ENCODE measurements around the gene LRRC74A.

LRRC74A gene

DNA sequence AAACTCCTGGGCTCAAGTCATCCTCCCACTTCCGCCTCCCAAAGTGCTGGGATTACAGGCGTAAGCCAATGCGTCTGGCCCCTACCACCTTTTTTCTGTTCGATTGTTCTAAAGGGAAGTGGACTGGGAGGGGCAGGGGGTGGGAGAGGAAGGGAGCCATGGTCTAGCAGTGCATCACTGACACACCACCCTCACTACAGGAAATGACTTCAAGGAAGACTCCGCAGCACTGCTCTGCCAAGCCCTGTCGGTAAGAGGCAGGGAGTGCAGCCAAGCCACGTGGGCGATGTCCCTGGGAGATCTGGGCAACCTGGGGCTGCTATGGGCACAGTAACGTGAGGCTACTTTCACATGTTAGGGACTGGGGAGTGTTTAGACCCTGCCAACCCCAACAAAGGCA lies 18.0 kb downstream of the LRRC74A start:
- DNase-seq (ENCODE audit: insufficient read length, low spot score), result peak; percentile 31

DNA sequence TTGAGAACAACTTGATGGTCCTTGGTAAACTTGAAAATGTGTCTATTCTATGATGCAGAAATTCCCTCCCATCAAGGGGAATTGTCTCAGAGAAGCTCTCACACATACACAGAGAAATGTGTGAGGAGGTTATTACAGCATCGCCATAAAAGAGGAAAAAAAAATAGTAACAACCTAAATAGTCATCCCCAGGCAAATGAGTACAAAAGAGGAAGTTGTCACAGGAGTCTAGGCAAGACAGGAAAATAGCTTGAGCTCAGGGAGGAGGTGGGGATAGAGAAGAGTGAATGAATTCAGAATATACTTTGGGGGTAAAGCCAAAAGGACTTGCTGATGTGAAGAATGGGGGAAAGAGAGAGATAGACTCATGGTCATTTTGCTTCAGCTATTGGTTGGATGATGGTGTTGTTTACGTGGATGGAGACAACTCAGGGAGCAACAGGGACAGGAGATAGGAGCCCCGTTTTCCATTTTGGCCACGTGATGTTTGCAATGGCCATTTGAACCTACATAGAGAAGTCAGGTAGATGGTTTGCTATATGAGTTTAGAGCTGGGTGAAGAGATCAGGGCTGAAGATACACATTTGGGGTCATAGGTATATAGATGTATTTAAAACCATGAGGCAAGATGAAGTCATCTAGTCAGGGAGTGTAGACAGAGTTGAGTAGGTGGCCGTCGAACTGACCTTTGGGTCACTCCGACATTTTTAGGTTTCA lies 20.3 kb downstream of the LRRC74A start:
- no peak for DNase-seq (ENCODE audit: insufficient read length, low spot score)
- FAIRE-seq, result peak; percentile 72

More for the DNA sequence above, 18.0 kb downstream of the LRRC74A start:
- FAIRE-seq, result peak; percentile 48

DNA sequence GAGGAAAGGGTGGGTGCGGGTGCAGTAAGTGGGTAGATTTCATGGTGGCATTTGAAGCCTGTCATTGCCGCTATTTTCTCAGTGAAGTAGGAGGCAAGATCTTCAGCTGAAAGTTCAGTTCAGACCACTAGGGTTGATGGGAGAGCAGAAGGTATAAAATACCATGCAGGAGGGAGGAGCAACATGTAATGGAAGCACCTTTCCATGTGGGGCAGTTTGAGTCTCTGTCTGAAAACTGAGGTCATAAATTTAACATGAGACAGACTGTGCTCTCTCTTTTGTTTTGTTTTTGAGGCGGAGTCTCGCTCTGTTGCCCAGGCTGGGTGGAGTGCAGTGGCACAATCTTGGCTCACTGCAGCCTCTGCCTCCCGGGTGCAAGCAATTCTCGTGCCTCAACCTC lies 22.7 kb downstream of the LRRC74A start:
- FAIRE-seq (peak; percentile 66), DNase-seq (ENCODE audit: insufficient read length, low spot score) (no peak)

DNA sequence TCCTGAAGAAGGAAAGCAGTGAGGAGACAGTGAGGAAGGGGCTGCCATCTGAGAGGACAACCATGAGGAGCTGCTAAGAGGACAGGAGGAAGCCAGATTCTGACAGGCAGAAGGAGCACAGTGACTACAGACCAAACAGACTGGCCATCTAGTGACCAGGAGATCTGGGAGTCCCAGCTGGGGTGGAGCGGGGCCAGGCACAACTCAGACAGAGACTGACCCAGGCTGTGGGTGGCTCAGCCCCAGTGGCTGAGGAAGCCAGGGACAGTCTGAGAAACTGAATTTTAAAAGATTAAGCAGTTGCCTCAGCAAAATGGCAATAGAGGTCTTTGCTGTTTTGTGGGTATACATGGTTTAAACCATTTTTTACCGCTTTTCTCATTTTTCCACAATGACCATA lies 28.9 kb downstream of the LRRC74A start:
- no peak for FAIRE-seq

DNA sequence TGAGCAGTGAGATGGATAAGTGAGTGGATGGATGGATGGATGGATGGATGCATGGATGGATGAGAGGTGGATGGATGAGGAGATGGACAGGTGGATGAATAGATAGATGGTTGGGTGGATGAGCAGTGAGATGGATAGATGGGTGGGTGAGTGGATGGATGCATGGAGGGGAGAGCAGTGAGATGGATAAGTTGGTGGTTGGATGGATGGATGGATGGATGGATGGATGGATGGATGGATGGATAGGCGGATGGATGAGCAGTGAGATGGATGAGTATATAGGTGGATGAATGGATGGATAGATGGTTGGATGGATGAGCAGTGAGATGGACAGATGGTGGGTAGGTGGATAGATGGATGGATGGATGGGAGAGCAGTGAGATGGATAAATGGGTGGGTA lies 30.6 kb downstream of the LRRC74A start:
- FAIRE-seq, result peak; percentile 72

More for the DNA sequence above, 28.9 kb downstream of the LRRC74A start:
- DNase-seq (ENCODE audit: insufficient read length, low spot score), result no peak

DNA sequence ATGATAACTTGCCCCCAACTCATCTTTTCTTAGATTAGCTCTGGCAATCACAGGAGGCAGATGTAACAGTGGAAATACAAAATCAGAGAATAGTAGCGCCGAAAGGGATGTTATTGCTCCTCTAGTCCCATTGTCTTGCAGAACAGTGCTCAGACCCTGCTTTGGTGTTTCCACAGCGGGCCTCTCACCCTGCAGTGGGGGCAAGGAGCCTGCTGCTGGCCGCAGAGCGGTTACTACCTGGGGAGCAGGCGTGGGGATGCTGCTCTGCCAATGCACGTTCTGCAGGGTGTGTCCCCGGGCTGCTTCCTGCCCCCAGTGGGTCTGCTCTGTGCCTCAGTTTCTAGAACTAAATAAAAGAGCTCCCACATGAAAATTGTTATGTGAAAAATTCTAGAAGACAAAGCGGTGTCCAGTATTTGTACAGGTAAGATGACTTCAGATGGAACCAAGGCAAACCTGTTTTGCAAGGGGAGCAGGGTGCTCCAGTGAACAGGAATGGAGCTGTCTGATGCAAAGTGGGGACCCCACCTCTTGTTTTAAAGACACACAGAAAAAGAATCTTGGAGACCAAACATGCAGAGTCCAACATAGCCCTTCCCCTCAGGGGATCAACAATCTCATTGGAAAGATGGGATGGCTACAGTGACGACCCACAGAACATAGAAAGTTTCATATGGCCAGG lies 35.5 kb downstream of the LRRC74A start:
- no peak for DNase-seq (ENCODE audit: insufficient read length, low spot score)
- FAIRE-seq, result peak; percentile 33

More for the DNA sequence above, 30.6 kb downstream of the LRRC74A start:
- no peak for DNase-seq (ENCODE audit: insufficient read length, low spot score)

DNA sequence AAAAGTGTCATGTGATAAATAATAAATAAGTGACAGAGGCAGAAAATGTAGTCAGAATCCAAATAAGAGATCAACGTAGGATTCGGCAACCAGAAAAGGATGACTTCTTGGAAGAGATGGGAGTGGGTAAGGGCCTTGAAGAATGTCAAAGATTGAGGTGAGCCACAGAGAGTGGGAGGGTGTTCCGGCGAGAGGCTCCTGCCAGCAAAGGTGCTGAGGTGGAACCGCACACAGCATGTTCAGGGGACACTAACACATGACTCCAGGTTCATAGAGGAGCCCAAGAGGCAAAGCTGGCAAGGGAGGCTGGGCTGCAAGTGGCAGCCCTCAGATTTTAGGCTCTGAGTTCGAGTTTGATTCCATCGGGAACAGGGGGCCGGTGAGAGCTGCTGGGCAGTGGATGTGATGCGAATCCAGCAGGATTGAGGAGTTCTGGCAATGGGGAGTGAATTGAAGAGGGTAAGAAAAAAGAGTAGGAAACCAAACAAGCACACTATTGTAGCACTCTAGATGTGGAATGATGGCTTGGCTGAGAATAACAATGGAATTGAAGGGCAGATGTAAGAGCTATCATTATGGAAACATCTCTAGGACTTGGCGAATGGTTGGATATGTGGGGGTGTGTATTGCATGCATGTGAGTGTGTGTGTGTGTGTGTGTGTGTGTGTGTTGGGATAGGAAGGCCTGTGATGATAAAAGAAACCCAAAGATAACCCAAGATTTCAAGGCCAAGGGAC lies 36.5 kb downstream of the LRRC74A start:
- DNase-seq (ENCODE audit: insufficient read length, low spot score), result no peak
- FAIRE-seq, result peak; percentile 38

DNA sequence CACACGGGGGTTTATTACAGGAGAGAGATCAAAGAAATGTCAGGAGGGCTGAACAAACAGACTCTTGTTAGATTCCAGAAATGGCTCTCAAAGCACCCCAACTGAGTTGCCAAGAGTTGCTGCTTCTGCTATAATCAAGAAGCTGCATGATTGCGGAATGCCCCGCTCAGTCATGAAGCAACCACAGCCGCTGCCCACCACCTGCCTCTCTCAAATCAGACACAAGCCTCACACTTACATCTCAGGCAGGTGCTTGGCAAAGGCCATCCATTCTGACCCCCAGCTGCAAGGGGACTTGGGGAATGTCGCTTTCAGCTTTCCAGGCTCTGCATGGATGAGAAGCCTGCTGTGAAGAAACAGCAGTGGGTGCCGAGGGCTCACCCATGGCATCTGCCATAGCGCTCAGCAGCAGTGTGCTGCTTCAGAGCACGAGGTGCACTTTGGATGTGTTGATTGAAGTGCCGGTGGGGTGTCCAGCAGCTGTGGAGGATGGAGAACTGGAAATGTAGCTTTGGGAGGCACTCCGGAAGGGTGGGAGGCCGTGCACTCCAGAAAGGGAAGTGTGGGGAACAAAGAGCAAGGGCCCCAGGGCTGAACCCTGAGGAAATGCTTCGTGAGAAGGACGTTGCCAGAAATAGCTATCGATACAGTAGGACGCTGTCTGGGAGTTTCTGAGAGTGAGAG lies 37.7 kb downstream of the LRRC74A start:
- DNase-seq (ENCODE audit: insufficient read length, low spot score), result no peak
- FAIRE-seq, result peak; percentile 60

DNA sequence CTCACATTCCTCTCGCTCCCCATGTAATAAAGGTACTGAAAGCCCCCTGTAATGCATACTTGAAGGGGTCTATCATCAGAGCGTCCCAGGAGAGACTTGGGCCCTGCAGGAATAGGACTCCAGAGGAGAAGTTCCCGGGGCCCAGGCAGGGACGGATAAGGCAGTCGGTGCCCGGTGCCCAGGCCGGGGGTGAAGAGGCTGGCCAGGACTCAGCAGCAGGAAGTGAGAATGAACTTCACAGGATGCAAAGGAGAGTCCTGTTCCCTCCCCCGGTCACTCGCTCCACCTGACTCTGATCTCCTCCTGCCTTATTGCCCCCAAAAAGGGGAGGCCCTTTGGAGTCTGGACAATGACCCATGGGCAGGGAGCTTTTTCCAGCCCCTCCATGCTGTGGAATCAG lies 40.2 kb downstream of the LRRC74A start:
- FAIRE-seq, result no peak
- DNase-seq (ENCODE audit: insufficient read length, low spot score), result no peak

DNA sequence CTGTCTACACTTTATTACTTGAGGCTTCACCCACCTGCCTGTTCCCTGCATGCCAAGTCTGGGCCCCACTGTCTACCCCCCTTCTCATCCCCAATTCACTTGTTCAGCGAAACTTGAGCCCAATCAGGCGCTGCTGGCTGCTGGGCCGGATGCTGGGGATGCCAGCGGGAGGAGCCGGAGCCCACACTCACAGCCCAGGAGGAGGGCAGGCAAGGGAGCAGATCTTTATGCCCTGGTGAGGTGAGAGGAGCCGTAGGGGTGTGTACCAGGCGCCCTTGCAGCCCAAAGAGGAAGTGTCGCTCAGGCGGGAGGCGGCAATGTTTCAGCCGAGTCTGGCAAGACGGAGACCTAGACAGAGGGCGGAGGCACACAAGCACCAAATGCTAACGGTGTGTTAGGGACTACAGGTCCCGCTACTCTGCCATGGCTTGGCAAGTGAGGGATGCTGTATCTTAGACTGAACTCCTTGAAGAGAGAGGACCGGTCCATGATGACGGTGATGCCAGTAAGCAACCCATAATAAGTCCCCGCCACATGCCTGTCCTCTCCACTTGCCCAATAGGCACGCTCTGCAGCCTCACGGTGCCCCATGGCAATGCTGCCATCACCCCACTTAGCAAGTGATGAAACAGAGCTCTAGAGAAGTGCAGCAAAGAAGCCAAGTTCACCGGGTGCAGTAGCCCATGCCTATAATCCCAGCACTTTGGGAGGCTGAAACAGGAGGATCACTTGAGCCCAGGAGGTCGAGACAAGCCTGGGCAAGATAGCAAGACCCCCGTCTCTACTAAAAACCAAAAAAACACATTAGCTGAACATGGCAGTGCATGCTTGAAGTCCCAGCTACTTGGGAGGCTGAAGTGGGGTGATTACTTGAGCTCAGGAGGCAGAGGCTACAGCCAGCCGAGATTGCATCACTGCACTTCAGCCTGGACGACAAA lies 41.6 kb downstream of the LRRC74A start:
- peak; percentile 36 for FAIRE-seq
- DNase-seq (ENCODE audit: insufficient read length, low spot score), result no peak

DNA sequence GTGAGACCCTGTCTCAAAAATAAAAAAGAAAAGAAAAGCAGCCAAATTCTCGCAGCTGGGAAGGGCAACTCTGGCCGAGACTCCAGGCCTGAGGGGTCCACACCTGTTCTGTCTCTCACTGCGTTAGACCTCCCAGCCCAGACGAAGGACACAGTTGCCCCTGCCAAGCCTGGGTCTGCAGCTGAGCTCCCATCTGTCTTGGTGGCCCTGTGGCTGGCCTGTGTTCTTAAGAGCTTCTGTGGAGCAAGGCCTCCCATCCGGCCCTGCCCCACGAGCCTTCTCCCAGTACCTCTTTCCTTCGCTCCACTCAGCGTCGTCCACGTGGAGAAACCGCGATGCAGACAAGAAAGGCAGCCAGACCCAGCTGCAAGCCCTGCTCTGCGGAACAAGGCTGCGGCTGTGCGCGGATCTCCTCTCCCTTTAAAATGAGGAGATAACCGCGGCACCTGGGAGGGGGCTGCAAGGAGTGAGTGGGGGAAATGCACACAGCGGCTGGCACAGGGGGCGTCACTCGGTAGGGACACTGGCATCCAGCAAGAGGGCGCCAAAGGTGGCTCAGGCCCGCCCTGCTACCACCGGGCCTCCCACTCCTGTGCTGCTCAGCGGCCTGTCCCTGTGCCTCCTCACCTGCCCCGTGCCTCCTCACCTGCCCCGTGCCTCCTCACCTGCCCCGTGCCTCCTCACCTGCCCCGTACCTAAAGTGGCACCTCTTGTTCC lies 42.4 kb downstream of the LRRC74A start:
- DNase-seq (ENCODE audit: insufficient read length, low spot score) (no peak), FAIRE-seq (no peak)

DNA sequence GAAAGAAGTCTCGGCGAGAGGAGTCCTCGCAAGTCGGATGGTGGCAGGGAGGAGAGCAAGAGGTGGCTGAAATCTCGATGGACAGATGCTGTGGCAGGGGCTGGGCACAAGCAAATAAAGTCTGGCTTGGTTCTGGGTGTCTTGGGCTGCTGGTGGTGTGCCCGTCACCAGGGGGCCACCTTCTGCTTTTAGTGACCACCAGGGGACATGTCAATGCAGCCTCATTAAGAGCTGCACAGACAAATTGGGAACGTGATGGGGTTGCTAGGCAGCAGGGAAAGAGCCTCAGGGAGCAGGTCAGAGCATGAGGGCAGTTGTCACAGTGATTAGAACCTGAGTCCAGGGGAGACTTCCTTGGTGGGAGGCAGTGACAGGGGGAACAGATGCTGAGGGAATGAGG lies 44.0 kb downstream of the LRRC74A start:
- DNase-seq (ENCODE audit: insufficient read length, low spot score) (peak; percentile 46), FAIRE-seq (peak; percentile 86)

DNA sequence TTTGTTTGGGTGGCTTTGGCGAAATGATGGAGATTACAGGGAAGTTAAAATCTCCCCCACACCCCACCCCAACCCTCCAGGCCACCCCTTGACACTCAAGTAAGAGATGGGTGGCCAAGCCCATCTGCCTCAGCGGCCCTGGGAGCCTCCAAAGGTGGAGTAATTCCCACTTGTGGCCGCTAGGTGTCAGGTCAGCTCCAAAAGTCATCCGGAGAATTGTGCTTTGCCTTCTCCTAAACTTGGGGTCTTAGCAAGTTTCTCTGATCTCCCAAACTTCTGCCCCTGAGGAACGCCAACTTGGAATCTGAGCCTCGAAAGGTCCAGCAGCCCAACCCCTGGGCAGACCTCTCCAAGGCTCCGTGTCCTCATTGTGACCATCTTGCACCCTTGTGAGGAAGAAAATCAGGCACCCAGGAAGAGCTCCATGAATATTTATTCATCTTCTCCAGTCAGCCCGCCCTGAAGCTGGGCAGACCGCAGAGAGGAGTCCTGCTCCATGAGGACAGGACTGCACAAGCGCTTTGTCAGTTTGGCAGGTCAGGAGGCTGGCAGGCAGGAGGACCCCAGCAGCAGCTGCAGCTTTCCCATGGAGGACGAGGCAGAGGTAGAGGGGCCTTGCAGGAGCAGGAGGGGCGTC lies 46.7 kb downstream of the LRRC74A start:
- FAIRE-seq (peak; percentile 90), DNase-seq (ENCODE audit: insufficient read length, low spot score) (peak; percentile 83)

DNA sequence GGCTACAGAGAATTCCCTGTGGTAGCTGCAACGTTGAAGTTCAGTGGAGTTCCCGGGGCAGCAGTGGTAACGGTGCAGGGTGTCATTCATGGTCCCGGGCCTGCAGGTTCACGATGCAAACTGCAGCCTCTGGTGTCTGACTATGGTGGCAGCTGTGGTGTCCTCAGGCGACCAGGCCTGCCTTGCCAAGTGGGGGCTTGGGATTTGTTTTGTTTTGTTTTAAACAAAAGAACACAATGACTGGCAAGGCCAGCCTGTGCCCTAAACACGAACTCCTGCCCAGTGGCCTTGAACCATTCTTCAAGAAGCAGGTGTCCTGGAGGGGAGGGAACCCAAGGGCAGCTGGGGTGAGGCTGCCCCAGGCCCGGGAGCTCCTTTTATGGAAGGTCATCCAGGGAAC lies 48.5 kb downstream of the LRRC74A start:
- FAIRE-seq, result no peak

DNA sequence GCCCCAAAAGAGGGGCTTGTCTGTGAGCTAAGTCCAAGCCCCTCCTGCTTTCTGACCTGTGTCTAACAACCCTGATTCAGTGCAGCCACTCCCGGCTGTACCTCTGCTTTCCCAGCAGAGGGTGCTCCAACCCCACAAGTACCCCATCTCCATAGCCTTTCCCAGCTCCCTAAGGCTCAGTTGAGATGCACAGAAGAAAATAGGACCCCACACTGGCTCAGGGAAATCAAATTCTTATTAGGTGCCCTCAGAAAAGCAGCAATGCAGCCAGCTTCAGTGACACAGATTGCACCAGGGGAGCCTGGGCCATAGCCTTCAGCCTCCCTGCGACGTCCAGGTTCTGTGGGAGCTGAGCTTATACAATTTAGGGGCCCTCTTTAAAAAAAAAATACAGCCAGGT lies 49.9 kb downstream of the LRRC74A start:
- DNase-seq (ENCODE audit: insufficient read length, low spot score), result peak; percentile 95
- FAIRE-seq, result peak; percentile 97

More for the DNA sequence above, 48.5 kb downstream of the LRRC74A start:
- DNase-seq (ENCODE audit: insufficient read length, low spot score), result no peak

DNA sequence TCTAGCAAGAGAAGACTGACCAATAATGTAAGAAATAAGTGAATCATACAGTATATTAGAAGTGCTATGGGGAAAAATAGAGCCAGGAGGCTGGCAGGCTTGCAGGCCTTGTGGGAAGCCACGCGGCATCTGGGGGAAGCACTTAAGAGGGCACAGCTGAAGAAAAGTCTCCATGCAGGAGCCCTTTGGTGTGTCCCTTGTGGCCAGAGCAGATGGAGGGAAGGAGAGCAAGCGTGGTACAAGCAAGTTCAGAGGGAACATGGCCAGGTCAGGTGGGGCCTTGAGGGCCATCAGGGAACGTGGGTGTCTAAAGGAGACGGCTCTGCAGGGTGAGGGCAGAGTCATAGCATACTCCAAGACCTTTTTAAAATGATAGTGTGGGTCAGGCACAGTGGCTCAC lies 51.7 kb downstream of the LRRC74A start:
- DNase-seq (ENCODE audit: insufficient read length, low spot score), result no peak
- FAIRE-seq, result no peak

DNA sequence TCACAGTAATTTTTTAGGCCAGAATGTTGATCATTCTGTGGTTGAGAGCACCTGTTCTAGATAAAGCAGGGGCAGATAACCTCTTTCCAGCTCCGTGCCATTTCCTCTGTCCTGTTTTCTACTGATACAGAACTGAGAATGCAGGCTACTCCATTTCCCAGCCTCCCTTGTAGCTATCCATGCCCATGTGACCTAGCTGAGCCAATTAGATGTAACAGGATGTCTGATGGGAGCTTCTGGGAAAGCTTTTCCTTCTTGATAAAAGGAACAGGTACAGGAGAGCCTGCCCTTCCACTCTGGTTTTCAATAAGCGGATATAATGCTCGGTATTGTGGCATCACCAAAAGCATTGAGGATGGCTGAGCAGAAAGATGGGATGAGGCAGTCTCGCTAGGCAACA lies 54.2 kb downstream of the LRRC74A start:
- DNase-seq (ENCODE audit: insufficient read length, low spot score) (no peak), FAIRE-seq (peak; percentile 4)

DNA sequence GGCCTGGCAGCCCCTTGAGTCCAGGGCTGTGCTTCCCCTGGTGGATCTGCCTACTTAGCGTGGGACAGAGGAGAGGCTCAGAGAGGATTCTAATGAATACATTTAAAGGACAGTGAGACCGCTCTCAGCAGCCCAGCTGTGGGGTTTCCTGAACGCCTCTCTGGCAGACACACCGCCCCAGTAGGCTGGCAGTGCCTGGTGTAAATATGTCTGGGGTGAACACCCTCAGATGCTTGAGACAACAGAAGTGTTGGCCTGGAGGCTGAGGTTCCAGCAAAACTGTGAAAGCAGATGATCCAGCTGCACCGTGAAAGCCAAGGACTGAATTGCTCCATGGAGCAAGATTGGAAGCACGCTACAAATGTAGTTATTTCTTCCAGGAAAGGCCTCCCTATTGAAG lies 55.1 kb downstream of the LRRC74A start:
- FAIRE-seq, result no peak
- no peak for DNase-seq (ENCODE audit: insufficient read length, low spot score)

DNA sequence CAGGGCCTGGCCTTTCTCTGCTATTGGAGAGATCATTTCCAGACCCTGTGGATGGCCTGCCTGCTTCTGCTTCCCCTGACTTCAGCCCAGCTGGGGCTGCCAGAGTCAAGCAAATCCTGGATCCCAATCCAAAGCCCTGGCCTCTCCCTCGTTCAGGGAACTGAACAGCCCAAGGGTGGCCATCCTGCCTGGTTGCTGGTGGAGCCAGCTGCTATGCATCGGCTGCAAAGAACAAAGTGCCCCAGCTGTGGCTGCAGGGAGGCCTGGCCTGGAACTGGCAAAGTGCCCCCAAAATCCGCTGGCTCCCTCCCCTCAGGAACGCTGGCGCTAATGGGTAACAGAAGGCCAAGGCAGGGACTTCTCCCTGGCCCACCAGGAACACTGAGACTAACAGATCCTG lies 56.4 kb downstream of the LRRC74A start:
- no peak for DNase-seq (ENCODE audit: insufficient read length, low spot score)
- peak; percentile 31 for FAIRE-seq
